Astrocyte (in vitro differentiated cells and primary cell): ENCODE data around the gene TMUB1. TPM values are rescaled to one million over a fixed set of nuclear protein-coding genes. Genes with fewer than 3 reads are reported as not detected.

Source experiments
- DNase-seq: peaks from one replicate; pipeline ENCODE4 v3.0.0-alpha.2; 2010; ENCODE audit warnings: low read depth
- FAIRE-seq: peaks from 2 replicates; lab custom pipeline; 2011; peaks lifted over from hg19 to GRCh38; lab: Jason Lieb, UNC
- H2AFZ ChIP-seq: 2 replicates; pipeline ENCODE4 v1.6.0; 2012; ENCODE audit warnings: low read depth, low read length, inconsistent platforms
- H3K27ac ChIP-seq: 2 replicates; pipeline ENCODE4 v1.5.1; 2011; ENCODE audit warnings: low read depth, low read length, inconsistent platforms
- H3K27me3 ChIP-seq: 2 replicates; pipeline ENCODE4 v1.6.0; 2011; ENCODE audit warnings: low read length, inconsistent platforms; ENCODE audit not compliant: insufficient read depth
- H3K36me3 ChIP-seq: 2 replicates; pipeline ENCODE4 v1.5.1; 2011; ENCODE audit warnings: low read length, inconsistent platforms; ENCODE audit not compliant: insufficient read depth
- H3K4me1 ChIP-seq: 2 replicates; pipeline ENCODE4 v1.5.1; 2011; ENCODE audit warnings: low read length, inconsistent platforms; ENCODE audit not compliant: insufficient read depth
- H3K4me2 ChIP-seq: 2 replicates; pipeline ENCODE4 v1.6.0; 2012; ENCODE audit warnings: low read length, inconsistent platforms
- H3K4me3 ChIP-seq: 2 replicates; pipeline ENCODE4 v1.5.1; 2011; ENCODE audit warnings: low read depth, mild to moderate bottlenecking, low read length, inconsistent platforms; ENCODE audit not compliant: insufficient read depth
- H3K79me2 ChIP-seq: 2 replicates; pipeline ENCODE4 v1.6.0; 2012; ENCODE audit warnings: mild to moderate bottlenecking, low read length, inconsistent platforms; ENCODE audit not compliant: insufficient read depth
- H3K9ac ChIP-seq: 2 replicates; pipeline ENCODE4 v1.6.0; 2012; ENCODE audit warnings: mild to moderate bottlenecking, low read length, inconsistent platforms
- H3K9me3 ChIP-seq: 2 replicates; pipeline ENCODE4 v1.5.1; 2012; ENCODE audit warnings: low read depth, mild to moderate bottlenecking, low read length, inconsistent platforms; ENCODE audit not compliant: insufficient read depth
- H4K20me1 ChIP-seq: 2 replicates; pipeline ENCODE4 v1.6.0; 2012; ENCODE audit warnings: low read length, inconsistent platforms; ENCODE audit not compliant: insufficient read depth
- H3K27ac Mint-ChIP-seq: one replicate; pipeline ENCODE4 v1.8.0; 2021; ENCODE audit warnings: mild to moderate bottlenecking, mixed read lengths; ENCODE audit not compliant: unreplicated experiment
- H3K27me3 Mint-ChIP-seq: one replicate; pipeline ENCODE4 v1.8.0; 2021; ENCODE audit warnings: low read depth, mixed read lengths; ENCODE audit not compliant: unreplicated experiment
- H3K36me3 Mint-ChIP-seq: one replicate; pipeline ENCODE4 v1.8.0; 2021; ENCODE audit warnings: low read depth, mixed read lengths; ENCODE audit not compliant: unreplicated experiment
- H3K4me1 Mint-ChIP-seq: one replicate; pipeline ENCODE4 v1.8.0; 2021; ENCODE audit warnings: low read depth, mixed read lengths; ENCODE audit not compliant: unreplicated experiment
- H3K4me3 Mint-ChIP-seq: one replicate; pipeline ENCODE4 v1.8.0; 2021; ENCODE audit warnings: mild to moderate bottlenecking, moderate library complexity, mixed read lengths; ENCODE audit not compliant: unreplicated experiment
- H3K9me3 Mint-ChIP-seq: one replicate; pipeline ENCODE4 v1.8.0; 2021; ENCODE audit warnings: mild to moderate bottlenecking, mixed read lengths; ENCODE audit not compliant: unreplicated experiment
- CTCF ChIP-seq: IDR thresholded peaks from 2 replicates; pipeline ENCODE4 v1.5.1; 2011; ENCODE audit warnings: low read depth, mild to moderate bottlenecking, inconsistent platforms, low read length, moderate library complexity; ENCODE audit not compliant: insufficient read depth
- EZH2 ChIP-seq: IDR thresholded peaks from 2 replicates; pipeline ENCODE4 v1.6.1; 2012; ENCODE audit warnings: mild to moderate bottlenecking, low read length, inconsistent platforms; ENCODE audit not compliant: insufficient read depth
- total RNA-seq: library from RNA; stranded (reverse); gene quantifications from 2 replicates; pipeline ENCODE4 v1.2.1, GENCODE V29; 2021

Gene TMUB1
- total RNA-seq, 1 donor from 2014 or later = 42.9 TPM

GRCh38 chr7:151110236-151110940 lies 27.1 kb upstream of the TMUB1 start:
- Histone ChIP-seq H3K79me2 (peaks cover 69% of the 10 kb centered on the region), H3K4me2 (no peak overlapping the region), H3K27ac (no peak overlapping the region), H3K4me1 (peaks cover 20% of the 10 kb centered on the region), H2AFZ (no peak overlapping the region), H3K27me3 (no peaks in the 10 kb centered on the region), H3K4me3 (no peak overlapping the region), H4K20me1 (peaks cover 83% of the 10 kb centered on the region), H3K9me3 (no peaks in the 10 kb centered on the region), H3K36me3 (no peaks in the 10 kb centered on the region), H3K9ac (no peak overlapping the region)
- H3K27ac Mint-ChIP-seq = no peak overlapping the region
- H3K36me3 Mint-ChIP-seq = no peaks in the 10 kb centered on the region
- FAIRE-seq = no peak
- DNase-seq = no peak
- peaks cover 36% of the 10 kb centered on the region for H3K4me1 Mint-ChIP-seq
- no peak for TF ChIP-seq EZH2
- TF ChIP-seq CTCF = no peak
- no peaks in the 10 kb centered on the region for H3K9me3 Mint-ChIP-seq
- H3K4me3 Mint-ChIP-seq = no peak overlapping the region
- H3K27me3 Mint-ChIP-seq = no peaks in the 10 kb centered on the region

DNA sequence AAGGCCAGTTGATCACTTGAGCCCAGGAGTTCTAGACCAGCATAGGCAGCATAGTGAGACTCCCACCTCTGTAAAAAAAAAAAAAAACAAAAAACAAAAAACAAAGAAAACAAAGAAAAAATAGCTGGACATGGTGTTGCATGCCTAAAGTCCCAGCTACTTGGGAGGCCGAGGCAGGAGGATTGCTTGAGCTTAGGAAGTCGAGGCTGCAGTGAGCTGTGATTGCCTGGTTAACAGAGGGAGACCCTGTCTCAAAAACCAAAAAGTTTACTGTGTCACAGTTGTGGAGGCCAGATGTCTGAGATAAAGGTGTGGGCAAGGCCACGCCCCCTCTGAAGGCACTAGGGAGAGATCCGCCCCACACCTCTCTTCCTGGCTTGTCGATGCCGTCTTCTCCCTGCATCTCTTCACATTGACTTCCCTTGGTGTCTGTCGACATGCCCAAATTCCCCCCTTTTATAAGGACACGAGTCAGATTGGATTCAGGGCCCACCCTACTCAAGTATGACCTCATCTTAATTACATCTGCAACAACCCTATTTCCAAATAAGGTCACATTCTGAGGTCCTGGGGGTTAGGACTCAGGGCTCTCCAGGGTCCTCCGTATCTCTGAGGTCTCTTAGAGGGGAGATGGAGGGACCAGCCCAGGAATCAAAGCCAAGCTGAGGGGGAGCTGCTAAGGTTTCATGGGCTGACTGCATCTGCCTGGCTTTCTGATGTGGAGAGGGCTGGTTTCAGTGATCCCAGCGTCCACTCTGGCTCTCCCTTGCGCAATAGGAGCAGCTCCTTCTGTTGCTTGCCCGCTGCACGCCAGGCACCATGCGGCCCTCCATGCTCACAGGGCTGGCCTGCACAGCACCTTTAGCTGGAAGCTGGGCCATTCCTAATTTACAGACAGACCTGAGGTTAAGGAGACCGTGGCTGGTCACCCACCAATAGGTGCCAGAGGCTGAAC lies 26.1 kb upstream of the TMUB1 start:
- Histone ChIP-seq H3K4me1 (peaks cover 27% of the 10 kb centered on the region), H3K27ac (no peak overlapping the region), H3K36me3 (no peaks in the 10 kb centered on the region), H3K9me3 (no peaks in the 10 kb centered on the region), H4K20me1 (peaks cover 92% of the 10 kb centered on the region), H3K4me2 (no peak overlapping the region), H3K79me2 (peaks cover 67% of the 10 kb centered on the region), H3K4me3 (no peak overlapping the region), H3K27me3 (no peaks in the 10 kb centered on the region), H3K9ac (no peak overlapping the region), H2AFZ (no peak overlapping the region)
- Mint-ChIP-seq H3K9me3 (no peaks in the 10 kb centered on the region), H3K27me3 (no peaks in the 10 kb centered on the region), H3K27ac (no peak overlapping the region), H3K36me3 (peaks cover 3% of the 10 kb centered on the region), H3K4me1 (peaks cover 44% of the 10 kb centered on the region), H3K4me3 (no peak overlapping the region)
- FAIRE-seq (no peak), DNase-seq (no peak)
- TF ChIP-seq CTCF (no peak), EZH2 (no peak)
